Endothelial cell of hepatic sinusoid (primary cell): ENCODE measurements around the gene DENND2C.
"Not testable (repeated sequence)": the region's sequence is repeated elsewhere in the genome, so short reads cannot be mapped to it uniquely, and the experiment has no call there.

Source experiments
- in situ Hi-C: cut with HindIII; loops from 2 replicates; pipeline ENCODE4 v1.10.0; 2017; ENCODE audit warnings: low sequenced_read_pairs

DENND2C gene

DNA sequence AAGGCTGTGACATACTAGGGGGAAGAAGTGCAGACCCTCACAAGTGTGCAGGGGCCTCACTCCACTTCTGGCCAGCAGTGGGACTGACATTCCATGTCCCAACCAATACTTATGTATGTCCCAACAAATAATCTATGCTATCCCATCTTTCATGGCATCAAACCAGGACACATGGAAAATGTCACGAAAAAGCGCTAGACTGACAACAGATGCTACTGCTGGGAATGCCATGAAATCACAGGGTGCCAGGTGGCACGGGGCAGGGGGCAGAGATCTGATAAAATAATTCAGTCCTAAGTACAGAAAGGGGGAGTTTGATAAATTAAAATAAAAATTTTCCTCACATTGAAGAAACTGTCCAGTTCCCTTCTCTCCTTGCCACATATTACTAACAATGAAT, 60.8 kb downstream of the DENND2C start:
- in situ Hi-C loops, result loop anchor here (5.0 kb wide), 1 partner anchor 53 kb away; no protein-coding TSS in a partner anchor

GRCh38 chr1:114607223-114607622, 62.6 kb downstream of the DENND2C start:
- in situ Hi-C loops, result loop anchor here (5.0 kb wide), 1 partner anchor 55 kb away; no protein-coding TSS in a partner anchor

DNA sequence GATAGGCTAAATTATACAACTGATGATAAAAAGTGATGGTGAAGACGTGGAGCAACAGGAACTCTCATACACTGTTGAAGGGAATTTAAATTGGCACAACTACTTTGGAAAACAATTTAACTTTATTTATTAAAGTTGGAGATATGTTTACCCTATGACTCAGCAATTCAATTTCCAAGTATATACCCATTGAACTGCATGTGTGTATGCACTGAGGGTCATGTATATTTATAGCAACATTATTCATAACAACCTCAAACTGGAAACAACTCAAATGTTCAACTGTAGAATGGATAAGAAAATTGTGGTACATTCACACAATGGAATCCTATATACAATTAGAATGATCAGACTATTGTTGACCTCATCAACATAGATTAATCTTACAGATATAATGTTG, 71.9 kb downstream of the DENND2C start:
- in situ Hi-C loops, result no loop called here

- in situ Hi-C loops, result no loop called here
Measured at GRCh38 chr1:114595602-114596001, 74.2 kb downstream of the DENND2C start.

DNA sequence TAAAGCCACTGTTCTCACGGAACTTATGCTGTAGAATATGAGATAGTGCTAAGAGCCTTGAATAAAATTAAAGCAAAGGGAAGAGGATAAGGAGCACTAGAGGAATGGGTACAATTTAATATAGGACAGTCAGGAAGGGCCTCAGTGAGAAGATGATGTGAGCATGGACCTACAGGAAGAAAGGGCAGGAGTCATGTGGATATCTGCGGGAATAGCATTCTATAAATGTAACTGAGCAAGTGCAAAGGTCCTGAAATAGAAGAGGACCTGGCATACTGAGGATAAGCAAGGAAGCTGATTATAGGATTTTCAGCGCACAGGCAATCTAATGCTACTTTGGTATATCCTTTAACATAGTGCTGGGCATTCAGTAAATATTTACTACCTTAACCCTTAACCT, 75.8 kb downstream of the DENND2C start:
- in situ Hi-C loops, result no loop called here

DNA sequence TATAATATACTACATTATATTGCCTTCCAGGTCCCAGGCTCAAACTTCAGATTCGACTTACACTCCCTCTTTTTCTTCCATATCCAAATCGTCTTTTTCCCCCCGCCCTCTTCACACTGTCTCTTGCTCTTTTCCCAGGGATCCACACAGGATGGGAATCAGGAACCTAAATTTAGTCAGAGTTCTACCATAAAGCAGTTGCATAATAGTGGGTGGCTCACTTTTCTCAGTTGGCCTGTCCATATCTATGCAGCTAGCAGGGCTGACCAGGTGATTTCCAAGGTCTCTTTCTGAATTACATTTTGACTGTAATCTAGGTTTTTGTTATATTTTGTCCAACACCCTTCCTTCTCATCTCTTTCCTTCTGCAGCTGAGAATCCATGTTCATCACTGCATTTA, 80.7 kb downstream of the DENND2C start:
- in situ Hi-C loops, result no loop called here

DNA sequence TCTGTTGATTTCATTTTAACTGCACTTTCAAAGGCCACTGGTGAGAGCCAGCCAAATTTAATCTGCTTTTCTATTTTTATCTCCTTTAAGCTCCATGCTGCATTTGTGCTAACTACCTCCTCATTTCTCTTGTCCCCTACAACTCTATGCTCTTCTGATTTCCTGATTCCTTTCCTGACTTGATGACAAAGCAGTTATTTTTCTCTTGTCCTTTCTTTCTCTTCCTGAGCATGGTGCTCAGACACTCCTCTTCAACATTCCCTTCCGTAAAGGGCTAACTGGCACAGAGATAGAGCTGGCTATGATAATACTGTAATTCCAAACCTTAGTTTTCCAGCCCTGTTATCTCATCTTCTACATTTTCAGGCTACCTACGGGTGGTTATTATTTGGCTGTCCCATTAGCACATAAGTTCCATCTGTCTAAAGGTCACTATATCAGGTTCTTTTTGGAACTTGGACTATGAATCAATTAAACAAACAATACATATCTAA, 81.6 kb downstream of the DENND2C start:
- in situ Hi-C loops, result no loop called here

DNA sequence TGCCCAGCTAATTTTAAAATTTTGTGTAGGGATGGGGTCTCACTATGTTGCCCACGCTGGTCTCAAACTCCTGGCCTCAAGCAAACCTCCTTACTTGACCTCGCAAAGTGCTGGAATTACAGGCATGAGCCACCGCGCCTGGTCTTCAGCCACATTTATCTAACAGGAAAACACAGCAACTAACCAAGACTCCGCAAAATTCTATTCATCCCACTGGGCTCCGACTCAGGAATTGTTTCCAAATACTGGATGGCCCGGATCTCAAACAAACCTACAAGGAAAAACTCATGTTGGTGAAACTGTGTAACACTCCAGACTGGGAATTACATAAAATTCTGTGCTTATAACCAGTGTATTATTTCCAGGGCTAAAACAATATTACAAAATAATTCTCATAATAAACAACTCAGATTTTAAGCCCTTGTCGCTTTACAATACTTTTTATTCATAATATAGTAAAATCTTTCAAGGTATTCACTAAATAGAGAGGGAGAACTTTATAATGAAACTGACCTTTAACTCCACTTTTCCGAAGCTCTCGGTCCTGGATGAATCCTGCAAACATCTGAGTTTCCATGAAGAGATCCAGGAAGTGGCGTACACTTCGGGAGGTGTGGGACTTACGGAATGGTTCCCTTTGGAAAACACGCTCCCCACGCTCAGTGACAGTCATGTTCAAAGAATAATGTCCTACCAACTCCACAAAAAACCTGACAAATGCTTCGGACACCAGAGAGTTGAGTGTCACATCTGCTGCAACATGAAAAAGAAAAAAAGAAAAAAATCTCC, 82.5 kb downstream of the DENND2C start:
- in situ Hi-C loops, result no loop called here

GRCh38 chr1:114586513-114587047, 83.3 kb downstream of the DENND2C start:
- in situ Hi-C loops, result no loop called here

GRCh38 chr1:114585231-114585630, 84.6 kb downstream of the DENND2C start:
- in situ Hi-C loops, result no loop called here

- in situ Hi-C loops, result no loop called here
Measured at GRCh38 chr1:114581335-114582287, 88.2 kb downstream of the DENND2C start, which contains the start of gene BCAS2. Gene BCAS2 (minus strand): TSS chr1:114581615. CDS start chr1:114581591, 24 bp downstream.

DNA sequence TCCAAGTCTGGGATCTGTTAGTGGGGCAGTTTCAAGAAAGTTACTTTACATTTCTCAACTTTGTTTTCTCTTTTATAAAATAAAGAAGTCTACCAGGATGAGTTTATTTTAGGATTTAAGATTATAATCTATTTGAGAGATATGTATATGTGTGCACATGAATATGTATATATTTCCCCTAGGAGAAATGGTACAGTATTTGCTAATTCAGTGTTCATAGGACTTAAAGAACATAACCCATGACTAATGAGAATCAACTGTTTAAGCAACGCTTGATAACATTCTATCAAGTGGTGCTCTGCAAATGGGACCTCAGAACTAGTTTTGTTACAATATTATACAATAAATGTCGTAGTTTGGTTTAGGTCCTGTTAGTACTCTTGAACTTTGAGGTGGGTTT, 95.5 kb downstream of the DENND2C start:
- in situ Hi-C loops, result no loop called here

DNA sequence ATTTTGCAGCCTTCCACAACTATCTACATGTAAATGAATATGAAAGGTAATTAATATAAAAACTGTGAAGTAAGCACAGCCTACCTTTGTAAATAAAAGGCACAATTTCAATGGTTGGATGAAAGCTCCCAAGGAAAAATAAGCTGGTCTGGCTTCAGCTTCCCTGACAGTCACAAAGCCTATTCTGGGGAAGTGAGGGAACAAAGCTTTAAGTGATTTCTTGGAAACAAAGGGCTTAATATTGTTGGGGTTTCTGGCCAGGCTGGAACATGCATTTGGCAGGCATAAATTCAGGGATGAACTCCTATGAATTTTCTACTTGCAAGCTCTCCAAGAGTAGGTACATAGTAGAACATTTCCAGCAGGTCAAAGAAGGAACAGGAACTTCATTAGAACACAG, 105.7 kb downstream of the DENND2C start:
- in situ Hi-C loops, result no loop called here

DNA sequence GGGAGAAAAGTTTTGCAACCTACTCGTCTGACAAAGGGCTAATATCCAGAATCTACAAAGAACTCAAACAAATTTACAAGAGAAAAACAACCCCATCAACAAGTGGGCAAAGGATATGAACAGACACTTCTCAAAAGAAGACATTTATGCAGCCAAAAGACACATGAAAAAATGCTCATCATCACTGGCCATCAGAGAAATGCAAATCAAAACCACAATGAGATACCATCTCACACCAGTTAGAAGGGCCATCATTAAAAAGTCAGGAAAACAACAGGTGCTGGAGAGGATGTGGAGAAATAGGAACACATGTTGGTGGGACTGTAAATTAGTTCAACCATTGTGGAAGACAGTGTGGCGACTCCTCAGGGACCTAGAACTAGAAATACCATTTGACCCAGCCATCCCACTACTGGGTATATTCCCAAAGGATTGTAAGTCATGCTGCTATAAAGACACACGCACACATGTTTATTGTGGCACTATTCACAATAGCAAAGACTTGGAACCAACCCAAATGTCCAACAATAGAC, 106.8 kb downstream of the DENND2C start:
- in situ Hi-C loops, result not testable (repeated sequence)

DNA sequence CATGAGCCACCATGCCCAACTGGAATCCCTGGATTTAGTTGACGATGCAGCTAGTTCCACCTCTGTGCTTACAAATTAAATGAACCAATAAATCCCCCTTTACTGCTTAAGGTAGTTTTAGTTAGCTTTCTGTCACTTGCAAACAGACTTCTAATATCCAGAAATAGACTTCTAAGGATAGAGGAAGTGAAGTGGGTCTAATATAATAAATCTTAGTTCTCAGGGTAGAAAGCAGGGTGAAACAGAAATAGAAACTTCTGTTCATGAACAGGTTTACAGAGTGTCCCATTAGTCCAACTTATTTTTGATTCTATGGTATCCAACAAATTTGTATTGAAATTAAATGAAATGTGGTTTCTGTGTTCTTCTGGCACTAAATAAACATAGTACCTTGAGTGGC, 108.5 kb downstream of the DENND2C start:
- in situ Hi-C loops, result no loop called here

- in situ Hi-C loops, result no loop called here
Measured at GRCh38 chr1:114559356-114559755, 110.5 kb downstream of the DENND2C start.

DNA sequence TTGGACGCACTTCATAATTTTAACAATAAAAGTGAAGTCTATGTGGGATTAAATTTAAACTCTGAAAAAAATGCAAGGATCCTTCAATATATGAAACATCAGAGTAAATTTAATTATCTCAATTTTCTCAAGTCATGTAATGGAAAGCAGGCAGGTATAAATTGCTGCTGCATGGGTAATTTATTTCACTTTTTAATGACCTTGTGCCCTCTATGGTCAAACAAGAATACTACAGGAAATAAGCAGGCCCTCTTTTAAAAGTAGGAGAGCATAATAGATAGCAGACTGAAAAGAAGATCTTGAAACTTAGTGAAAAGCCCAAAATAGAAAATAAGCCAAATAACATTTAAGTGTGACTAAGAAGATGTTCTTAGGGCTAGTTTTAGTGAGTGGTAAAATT, 111.3 kb downstream of the DENND2C start:
- in situ Hi-C loops, result no loop called here

DNA sequence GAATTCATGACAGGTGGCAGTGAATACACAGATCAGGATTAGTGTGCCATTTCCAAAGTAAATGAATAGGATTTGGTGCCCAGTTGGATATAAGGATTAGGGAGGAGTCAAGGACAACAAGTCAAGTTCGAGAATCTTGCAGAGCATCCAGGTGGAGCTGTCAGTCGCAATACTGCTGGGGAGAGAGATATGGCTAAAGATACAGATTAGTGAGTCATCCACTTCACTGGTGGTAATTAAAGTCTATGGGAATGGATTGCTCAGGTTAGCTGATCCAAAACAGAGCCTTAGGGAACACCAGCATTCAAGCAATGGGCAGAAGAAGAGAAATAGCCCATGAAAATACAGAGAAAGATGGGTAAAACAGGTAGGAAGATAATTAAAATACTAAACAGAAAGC, 115.3 kb downstream of the DENND2C start:
- in situ Hi-C loops, result no loop called here

DNA sequence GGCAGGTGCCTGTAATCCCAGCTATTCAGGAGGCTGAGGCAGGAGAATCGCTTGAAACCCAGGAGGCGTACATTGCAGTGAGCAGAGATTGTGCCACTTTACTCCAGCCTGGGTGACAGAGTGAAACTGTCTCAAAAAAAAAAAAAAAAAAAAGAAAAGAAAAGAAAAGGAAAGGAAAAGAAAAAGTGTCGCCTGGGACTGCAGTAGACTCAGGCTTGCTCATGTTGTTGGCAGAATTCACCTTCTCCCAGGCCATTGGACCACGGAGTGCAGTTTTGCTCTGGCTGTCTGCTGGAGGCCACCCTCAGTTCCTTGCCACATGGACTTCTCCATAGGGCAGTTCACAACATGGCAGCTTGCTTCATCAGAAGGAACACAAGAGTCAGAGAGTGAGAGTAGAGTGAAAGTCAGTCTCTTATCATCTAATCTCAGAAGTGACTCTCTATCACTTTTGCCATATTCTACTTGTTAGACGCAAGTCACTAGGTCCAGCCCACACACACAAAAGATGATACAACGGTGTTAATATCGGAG, 117.7 kb downstream of the DENND2C start:
- in situ Hi-C loops, result no loop called here

- in situ Hi-C loops, result no loop called here
Measured at GRCh38 chr1:114551400-114551799, 118.4 kb downstream of the DENND2C start.

DNA sequence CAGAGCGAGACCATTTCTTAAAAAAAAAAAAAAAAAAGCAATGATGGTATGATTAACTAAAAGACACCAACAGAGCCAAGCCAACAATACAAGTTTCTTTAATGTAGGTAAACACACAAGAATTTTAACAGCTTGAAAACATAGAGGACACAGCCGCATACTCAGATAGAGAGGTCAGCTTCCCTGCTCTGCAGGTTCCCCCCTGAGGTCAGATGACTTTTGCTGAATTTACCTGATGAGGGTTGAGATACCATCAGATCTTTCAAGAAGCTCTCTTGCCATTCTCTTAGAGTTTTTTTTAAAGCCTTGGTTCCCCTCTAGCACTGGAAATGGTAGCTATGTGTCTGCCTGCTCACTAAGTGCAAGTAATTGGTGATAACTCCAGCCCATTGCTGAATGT, 119.5 kb downstream of the DENND2C start:
- in situ Hi-C loops, result no loop called here
